RWPE1 (cell line): ENCODE measurements around the gene CKMT1B.
"Not testable (repeated sequence)": the region's sequence is repeated elsewhere in the genome, so short reads cannot be mapped to it uniquely, and the experiment has no call there.

Experiments
- CTCF ChIA-PET: fragments of 350-600 bp; sonication (Branson Sonifier 250); formaldehyde crosslinking; extraction: SDS; loops from one replicate; lab custom pipeline; 2021; lab: Yijun Ruan, JAX
- POLR2A ChIA-PET: fragments of 400-600 bp; formaldehyde crosslinking; extraction: SDS; loops from one replicate; lab custom pipeline; 2020; ENCODE audit warnings: antibody characterized with exemption; ENCODE audit not compliant: low non-redundant PET; lab: Yijun Ruan, JAX
- DNase-seq: peaks from one replicate; pipeline ENCODE4 v3.0.0; 2012; ENCODE audit warnings: low spot score
- H3K27ac ChIP-seq: fragments of 450-650 bp; 2 replicates; pipeline ENCODE4 v1.5.1; 2017
- TF ChIP-seq, protein P1 (sequence below): fragments of 450-650 bp; conservative IDR thresholded peaks from 2 replicates; pipeline ENCODE4 v1.5.1; 2017; ENCODE audit warnings: low read depth, mild to moderate bottlenecking

The CKMT1B gene

GRCh38 chr15:43593328-43594190 is at the start of gene CKMT1B:
CKMT1B (plus strand) TSS chr15:43594027; CDS start chr15:43594219, 192 bp downstream.
- DNase-seq, POLR2A ChIA-PET, H3K27ac ChIP-seq, CTCF ChIA-PET: not testable (repeated sequence)

DNA sequence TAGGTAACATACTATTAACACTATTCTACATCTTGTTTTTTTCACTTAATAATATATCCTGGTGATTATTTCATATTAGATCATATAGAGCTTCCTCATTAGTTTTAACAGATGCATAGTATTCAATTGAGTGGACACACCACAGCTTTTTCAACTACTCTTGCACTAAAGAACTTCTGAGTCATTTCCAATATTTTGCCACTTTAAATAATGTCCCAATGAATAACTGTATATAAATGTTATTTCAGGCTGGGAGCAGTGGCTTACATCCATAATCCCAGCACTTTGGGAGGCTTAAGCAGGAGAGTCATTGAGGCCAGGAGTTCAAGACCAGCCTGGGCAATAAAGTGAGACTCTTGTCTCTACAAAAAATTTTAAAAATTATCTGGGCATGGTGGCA is 49.6 kb upstream of the CKMT1B start:
- POLR2A ChIA-PET: no interaction called here
- CTCF ChIA-PET: no interaction called here
- TF ChIP-seq, protein P1, sequence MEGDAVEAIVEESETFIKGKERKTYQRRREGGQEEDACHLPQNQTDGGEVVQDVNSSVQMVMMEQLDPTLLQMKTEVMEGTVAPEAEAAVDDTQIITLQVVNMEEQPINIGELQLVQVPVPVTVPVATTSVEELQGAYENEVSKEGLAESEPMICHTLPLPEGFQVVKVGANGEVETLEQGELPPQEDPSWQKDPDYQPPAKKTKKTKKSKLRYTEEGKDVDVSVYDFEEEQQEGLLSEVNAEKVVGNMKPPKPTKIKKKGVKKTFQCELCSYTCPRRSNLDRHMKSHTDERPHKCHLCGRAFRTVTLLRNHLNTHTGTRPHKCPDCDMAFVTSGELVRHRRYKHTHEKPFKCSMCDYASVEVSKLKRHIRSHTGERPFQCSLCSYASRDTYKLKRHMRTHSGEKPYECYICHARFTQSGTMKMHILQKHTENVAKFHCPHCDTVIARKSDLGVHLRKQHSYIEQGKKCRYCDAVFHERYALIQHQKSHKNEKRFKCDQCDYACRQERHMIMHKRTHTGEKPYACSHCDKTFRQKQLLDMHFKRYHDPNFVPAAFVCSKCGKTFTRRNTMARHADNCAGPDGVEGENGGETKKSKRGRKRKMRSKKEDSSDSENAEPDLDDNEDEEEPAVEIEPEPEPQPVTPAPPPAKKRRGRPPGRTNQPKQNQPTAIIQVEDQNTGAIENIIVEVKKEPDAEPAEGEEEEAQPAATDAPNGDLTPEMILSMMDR: no peak
- DNase-seq: no peak
- no peak overlapping the region for H3K27ac ChIP-seq

- no peak overlapping the region for H3K27ac ChIP-seq
- CTCF ChIA-PET: no interaction called here
- DNase-seq: no peak
- POLR2A ChIA-PET: no interaction called here
- TF ChIP-seq, protein P1: no peak
These were observed 48.4 kb upstream of the CKMT1B start for GRCh38 chr15:43545426-43545825.

GRCh38 chr15:43547539-43547938 is 46.3 kb upstream of the CKMT1B start:
- DNase-seq: no peak
- TF ChIP-seq, protein P1: no peak
- POLR2A ChIA-PET: no interaction called here
- H3K27ac ChIP-seq: no peak overlapping the region
- CTCF ChIA-PET: no interaction called here

DNA sequence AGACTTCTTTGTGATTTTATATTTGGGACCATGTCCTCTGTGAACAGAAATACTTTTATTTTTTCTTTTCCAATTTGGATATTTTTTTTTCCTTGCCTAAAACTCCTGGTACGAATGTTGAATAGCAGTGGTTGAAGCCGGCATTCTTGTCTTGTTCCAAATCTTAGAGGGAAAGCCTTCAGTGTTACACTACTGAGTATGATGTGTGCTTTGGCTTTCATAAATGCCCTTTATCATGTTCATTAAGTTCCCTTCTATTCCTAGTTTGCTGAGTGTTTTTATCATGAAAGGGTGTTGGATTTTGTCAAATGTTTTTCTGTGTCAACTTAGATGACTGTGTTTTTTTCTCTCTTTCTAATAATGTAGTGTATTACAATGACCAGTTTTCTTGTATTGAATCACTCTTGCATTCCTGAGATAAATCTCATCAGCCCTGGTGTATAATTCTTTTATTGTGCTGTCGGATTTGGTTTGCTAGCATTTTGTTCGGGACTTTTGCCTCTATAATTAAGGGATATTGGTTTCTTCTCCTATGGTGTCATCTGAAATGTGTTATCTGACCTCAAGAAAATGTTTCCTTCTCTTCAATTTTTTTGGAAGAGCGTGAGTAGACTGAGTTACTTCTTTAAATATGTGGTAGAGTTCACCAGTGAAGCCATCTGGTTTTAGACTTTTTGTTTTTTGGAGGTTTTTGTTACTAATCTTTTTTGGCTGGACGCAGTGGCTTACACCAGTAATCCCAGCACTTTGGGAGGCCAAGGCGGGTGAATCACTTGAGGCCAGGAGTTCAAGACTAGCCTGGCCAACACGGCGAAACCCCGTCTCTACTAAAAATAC is 43.1 kb upstream of the CKMT1B start:
- ChIA-PET POLR2A (no interaction called here), CTCF (no interaction called here)
- TF ChIP-seq, protein P1: no peak
- H3K27ac ChIP-seq: no peak overlapping the region
- DNase-seq: no peak

DNA sequence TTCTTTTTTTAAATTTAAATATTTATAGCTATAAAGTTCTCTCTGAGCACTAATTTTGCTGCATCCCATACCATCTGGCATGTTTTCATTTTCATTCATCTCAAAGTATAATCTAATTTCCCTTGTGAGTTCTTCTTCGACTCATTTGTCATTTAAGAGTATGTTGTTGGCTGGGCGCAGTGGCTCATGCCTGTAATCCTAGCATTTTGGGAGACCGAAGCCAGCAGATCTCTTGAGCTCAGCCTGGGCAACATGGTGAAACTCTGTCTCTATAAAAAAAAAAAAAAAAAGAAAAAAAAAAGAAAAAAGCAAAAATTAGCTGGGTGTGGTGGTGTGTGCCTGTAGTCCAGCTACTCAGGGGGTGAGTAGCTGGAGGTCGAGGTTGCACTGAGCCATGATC is 41.6 kb upstream of the CKMT1B start:
- TF ChIP-seq, protein P1: no peak
- no peak for DNase-seq
- POLR2A ChIA-PET: interaction anchor here (0.6 kb wide), 1 partner anchor 24 kb away, joined by 3 read pairs; no protein-coding TSS in a partner anchor
- no peak overlapping the region for H3K27ac ChIP-seq
- CTCF ChIA-PET: interaction anchor here (0.6 kb wide), 1 partner anchor 1312 kb away, joined by 3 read pairs; no protein-coding TSS in a partner anchor
